Measurements from ENCODE around the gene RAPGEF1.

Gene RAPGEF1

DNA sequence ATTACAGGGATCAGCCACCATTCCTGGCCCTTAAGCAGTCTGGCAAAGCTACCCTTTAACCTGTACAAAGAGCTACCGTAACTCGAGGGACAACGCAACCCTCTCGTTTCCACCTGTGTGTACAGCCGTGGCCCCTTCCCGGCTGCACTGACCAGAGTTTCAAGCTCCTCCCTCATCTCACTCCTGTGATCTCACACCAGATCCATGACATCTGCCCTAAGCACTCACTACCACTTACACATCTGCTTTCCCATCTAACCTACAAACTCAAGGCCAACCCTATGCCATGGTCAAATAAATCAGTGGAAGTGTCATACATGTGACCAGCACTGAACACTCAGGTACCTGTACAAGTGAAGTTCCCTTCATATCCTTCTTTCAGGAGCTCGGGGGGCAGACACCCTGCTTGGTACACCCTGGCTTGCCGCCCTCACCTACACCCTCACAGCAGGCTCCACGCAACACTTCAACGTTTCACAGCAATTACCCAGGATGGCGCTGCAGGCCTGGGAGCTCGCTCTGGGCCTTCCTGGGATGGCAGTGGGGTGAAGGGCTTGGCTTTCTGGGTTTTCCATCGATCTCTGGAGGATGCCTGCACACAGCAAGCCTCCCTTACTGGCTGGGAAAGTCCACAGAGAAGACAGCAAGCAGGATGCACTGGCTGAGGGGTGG, 132.8 kb downstream of the RAPGEF1 start:
- H3K9me3 ChIP-seq (ENCODE audit: insufficient read depth, low read depth, low read length), result no peaks in the 10 kb centered on the region
- H3K27ac ChIP-seq (ENCODE audit: low read depth, low read length), result no peak overlapping the region
- H3K4me1 ChIP-seq (ENCODE audit: insufficient read depth, low read length), result peaks cover 27% of the 10 kb centered on the region
- H3K9ac ChIP-seq (ENCODE audit: low read depth, low read length), result no peak overlapping the region
- H3K4me3 ChIP-seq (ENCODE audit: low read length), result no peak overlapping the region
- WGBS, result 93% methylated on average over 13 of the region's 13 CpGs
- H3K36me3 ChIP-seq (ENCODE audit: insufficient read depth, low read length), result peaks cover 16% of the 10 kb centered on the region
- H3K27me3 ChIP-seq (ENCODE audit: insufficient read depth, low read length), result no peaks in the 10 kb centered on the region

DNA sequence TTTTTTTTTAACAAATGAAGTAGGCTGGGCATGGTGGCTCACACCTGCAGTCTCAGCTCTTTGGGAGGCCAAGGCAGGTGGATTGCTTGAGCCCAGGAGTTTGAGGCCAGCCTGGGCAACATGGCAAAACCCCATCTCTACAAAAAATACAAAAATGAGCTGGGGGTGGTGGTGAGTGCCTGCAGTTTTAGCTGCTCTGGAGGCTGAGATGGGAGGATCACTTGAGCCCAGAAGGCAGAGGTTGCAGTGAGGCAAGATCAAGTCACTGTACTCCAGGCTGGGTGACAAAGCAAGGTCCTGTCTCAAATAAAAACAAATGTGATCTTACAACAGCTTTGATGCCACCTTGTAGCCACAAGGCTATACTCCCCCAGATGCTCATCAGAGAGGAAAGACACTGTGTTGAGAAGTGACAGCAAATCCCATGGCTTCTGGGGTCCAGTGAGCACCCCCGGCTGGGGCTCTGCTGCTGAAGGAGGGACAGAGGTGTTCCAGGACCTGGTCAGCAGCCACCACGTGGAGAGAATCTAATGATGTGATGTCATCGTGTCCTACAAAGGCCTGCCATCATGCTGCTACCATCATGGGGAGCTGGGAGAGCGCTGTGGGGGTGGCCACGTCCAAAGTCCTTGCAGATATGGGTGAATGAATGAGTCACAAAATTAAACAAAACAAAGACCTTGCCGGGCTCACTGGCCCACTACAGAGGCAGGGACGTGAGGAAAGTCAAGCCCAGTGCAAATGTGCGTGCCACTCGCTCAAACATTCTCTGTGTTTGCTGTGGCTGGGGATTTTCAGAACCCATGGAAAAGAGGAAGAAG, 133.9 kb downstream of the RAPGEF1 start:
- Histone ChIP-seq H3K27me3 (ENCODE audit: insufficient read depth, low read length) (no peaks in the 10 kb centered on the region), H3K4me3 (ENCODE audit: low read length) (no peak overlapping the region), H3K27ac (ENCODE audit: low read depth, low read length) (no peak overlapping the region), H3K9me3 (ENCODE audit: insufficient read depth, low read depth, low read length) (no peaks in the 10 kb centered on the region), H3K4me1 (ENCODE audit: insufficient read depth, low read length) (peaks cover 27% of the 10 kb centered on the region), H3K36me3 (ENCODE audit: insufficient read depth, low read length) (peaks cover 18% of the 10 kb centered on the region), H3K9ac (ENCODE audit: low read depth, low read length) (no peak overlapping the region)
- 90% methylated on average over 9 of the region's 9 CpGs for WGBS

DNA sequence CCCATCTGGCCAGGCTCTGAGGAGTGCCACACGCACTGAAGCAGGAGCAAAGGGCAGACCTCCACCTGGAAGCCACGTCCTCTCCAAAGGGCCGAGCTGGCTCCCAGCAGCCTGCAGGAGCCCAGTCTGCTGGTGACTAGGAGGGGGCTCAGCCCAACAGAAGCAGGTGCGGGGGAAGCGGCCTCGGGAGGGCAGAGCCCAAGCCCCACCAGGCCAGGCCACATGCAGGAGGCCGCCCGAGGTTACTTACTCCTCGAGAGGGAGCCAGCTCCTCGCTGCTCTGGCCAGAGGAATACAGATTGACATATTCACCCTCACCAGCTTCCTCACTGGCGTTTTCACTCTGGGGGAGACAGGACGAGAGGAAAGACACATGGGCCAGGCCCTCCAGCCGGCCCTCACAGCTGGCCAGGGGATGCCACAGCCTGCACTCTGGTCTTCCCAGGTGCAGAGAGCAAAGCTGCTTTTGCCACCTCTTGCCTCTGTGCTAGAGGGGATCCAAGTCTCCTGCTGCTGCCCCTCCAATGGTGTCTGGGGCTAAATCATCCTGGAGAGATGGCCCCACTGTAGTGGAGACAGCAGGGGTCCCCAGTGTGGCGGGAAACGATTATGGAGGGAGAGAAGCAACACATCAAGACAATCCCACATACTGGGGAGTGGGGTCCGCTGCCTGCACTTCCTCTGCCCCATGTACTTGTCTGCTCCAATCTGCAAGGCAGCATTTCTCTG, 136.0 kb downstream of the RAPGEF1 start:
- H3K9me3 ChIP-seq (ENCODE audit: insufficient read depth, low read depth, low read length), result no peaks in the 10 kb centered on the region
- H3K27ac ChIP-seq (ENCODE audit: low read depth, low read length), result no peak overlapping the region
- no peak overlapping the region for H3K9ac ChIP-seq (ENCODE audit: low read depth, low read length)
- WGBS, result 85% methylated on average over 16 of the region's 16 CpGs
- H3K36me3 ChIP-seq (ENCODE audit: insufficient read depth, low read length), result peaks cover 20% of the 10 kb centered on the region
- H3K27me3 ChIP-seq (ENCODE audit: insufficient read depth, low read length), result no peaks in the 10 kb centered on the region
- no peak overlapping the region for H3K4me3 ChIP-seq (ENCODE audit: low read length)
- peaks cover 17% of the 10 kb centered on the region for H3K4me1 ChIP-seq (ENCODE audit: insufficient read depth, low read length)

DNA sequence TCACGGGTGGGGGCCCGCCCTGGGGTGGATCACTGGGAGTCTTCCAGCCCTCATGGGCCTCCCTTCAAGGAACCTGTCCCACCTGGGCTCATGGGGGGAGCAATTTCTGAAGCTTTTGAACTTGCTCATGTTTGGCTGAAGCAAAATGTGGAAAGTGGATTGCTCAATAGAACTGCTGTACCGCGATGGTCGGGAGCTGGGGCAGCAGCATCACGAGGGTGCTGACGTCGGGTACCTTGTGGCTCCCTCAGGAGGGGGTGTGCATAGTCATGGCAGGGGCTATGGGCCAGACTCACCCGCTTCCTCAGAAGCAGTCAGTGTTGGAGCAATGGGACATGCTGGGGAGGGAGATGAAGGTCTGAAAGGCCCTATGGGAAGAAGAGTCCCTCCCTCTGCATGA, 136.7 kb downstream of the RAPGEF1 start:
- no peak overlapping the region for H3K4me3 ChIP-seq (ENCODE audit: low read length)
- H3K9ac ChIP-seq (ENCODE audit: low read depth, low read length), result no peak overlapping the region
- no peak overlapping the region for H3K27ac ChIP-seq (ENCODE audit: low read depth, low read length)
- peaks cover 25% of the 10 kb centered on the region for H3K36me3 ChIP-seq (ENCODE audit: insufficient read depth, low read length)
- no peaks in the 10 kb centered on the region for H3K9me3 ChIP-seq (ENCODE audit: insufficient read depth, low read depth, low read length)
- WGBS, result 96% methylated on average over 9 of the region's 9 CpGs
- H3K4me1 ChIP-seq (ENCODE audit: insufficient read depth, low read length), result peaks cover 10% of the 10 kb centered on the region
- H3K27me3 ChIP-seq (ENCODE audit: insufficient read depth, low read length), result no peaks in the 10 kb centered on the region

DNA sequence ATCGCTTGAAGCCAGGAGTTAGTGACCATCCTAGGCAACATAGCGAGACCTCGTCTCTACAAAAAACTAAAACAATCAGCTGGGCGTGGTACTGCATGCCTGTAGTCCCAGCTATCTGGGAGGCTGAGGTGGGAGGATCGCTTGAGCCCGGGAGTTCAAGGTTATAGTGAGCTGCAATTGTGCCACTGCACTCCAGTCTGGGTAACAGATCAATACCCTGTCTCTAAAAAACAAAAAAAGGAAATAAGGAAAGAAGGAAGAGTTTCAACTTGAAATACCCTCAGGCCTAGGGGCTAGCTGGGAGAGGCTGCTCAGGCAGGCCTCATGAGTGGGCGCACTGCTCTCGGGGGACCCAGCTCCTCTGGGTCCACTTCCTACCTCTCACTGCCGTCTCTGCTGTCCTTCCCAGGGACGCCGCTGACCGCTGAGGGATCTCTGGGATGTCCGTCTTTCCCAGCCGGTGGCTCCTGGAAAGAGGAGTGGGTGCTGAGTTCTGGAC, 138.1 kb downstream of the RAPGEF1 start:
- H3K27ac ChIP-seq (ENCODE audit: low read depth, low read length), result no peak overlapping the region
- H3K36me3 ChIP-seq (ENCODE audit: insufficient read depth, low read length), result peaks cover 38% of the 10 kb centered on the region
- no peaks in the 10 kb centered on the region for H3K9me3 ChIP-seq (ENCODE audit: insufficient read depth, low read depth, low read length)
- no peak overlapping the region for H3K9ac ChIP-seq (ENCODE audit: low read depth, low read length)
- no peaks in the 10 kb centered on the region for H3K27me3 ChIP-seq (ENCODE audit: insufficient read depth, low read length)
- WGBS, result 90% methylated on average over 14 of the region's 14 CpGs
- no peaks in the 10 kb centered on the region for H3K4me1 ChIP-seq (ENCODE audit: insufficient read depth, low read length)
- H3K4me3 ChIP-seq (ENCODE audit: low read length), result no peak overlapping the region

DNA sequence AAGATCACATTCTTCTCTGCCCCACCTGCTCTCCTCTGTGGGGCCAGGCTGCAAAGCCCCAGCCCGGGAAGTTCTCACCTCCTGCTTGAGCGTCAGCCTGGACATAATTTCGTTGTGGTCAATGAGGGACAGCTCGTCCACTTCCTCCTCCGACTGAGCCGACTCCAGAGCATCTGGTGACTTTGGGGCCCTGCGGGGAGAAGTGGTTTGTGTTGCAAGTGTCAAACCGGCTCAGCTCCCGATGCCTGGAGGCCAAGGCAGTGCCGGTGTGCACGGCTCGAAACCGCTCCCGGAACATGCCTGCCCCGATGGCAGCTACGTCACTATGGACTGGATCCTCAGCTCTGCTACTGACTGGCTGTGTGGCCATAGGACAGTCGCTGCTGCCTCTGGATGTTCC, 141.8 kb downstream of the RAPGEF1 start:
- 94% methylated on average over 17 of the region's 17 CpGs for WGBS

DNA sequence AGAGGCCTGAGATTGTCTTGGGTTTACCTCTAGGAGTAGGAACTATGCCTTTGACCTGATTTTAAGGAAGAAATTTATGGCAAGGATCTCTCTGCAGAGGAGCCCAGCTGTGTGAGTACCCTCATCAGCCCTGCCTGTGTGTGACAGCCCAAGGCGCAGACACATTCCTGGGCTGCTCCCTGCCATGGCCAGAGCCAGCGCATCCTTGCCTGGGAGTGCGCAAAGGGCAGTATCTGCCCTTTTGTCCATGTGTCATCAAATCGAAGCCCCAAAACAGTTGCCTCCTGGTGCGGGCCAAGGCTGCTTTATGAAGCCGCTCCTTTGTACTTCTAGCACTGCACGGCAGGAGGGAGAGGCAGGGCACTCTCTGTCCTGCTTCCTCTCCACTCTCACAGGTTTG, 142.6 kb downstream of the RAPGEF1 start:
- H3K36me3 ChIP-seq (ENCODE audit: insufficient read depth, low read length), result peaks cover 61% of the 10 kb centered on the region
- no peak overlapping the region for H3K27ac ChIP-seq (ENCODE audit: low read depth, low read length)
- H3K9ac ChIP-seq (ENCODE audit: low read depth, low read length), result no peak overlapping the region
- no peaks in the 10 kb centered on the region for H3K4me1 ChIP-seq (ENCODE audit: insufficient read depth, low read length)
- H3K9me3 ChIP-seq (ENCODE audit: insufficient read depth, low read depth, low read length), result no peaks in the 10 kb centered on the region
- H3K27me3 ChIP-seq (ENCODE audit: insufficient read depth, low read length), result no peaks in the 10 kb centered on the region
- WGBS, result 93% methylated on average over 7 of the region's 7 CpGs
- no peak overlapping the region for H3K4me3 ChIP-seq (ENCODE audit: low read length)

More for the DNA sequence above, 141.8 kb downstream of the RAPGEF1 start:
- peaks cover 63% of the 10 kb centered on the region for H3K36me3 ChIP-seq (ENCODE audit: insufficient read depth, low read length)
- no peak overlapping the region for H3K4me3 ChIP-seq (ENCODE audit: low read length)
- H3K27me3 ChIP-seq (ENCODE audit: insufficient read depth, low read length), result no peaks in the 10 kb centered on the region
- H3K4me1 ChIP-seq (ENCODE audit: insufficient read depth, low read length), result no peaks in the 10 kb centered on the region
- no peak overlapping the region for H3K9ac ChIP-seq (ENCODE audit: low read depth, low read length)
- no peaks in the 10 kb centered on the region for H3K9me3 ChIP-seq (ENCODE audit: insufficient read depth, low read depth, low read length)
- H3K27ac ChIP-seq (ENCODE audit: low read depth, low read length), result no peak overlapping the region

DNA sequence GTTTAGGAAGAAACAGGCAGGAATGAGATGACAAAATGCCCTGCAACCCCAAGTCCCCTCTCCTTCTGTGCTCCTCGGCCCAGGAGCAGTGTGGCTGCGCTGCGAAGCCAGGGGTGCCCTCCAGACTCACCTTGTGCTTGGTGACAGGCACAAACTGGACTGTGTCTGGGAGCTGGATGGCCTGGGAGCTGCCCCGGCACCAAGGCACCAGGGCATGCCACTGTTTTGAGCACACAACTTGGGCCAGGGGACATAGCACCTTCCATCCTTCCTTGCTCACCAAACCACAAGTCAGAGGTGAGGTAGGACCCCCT, 143.5 kb downstream of the RAPGEF1 start:
- Histone ChIP-seq H3K36me3 (ENCODE audit: insufficient read depth, low read length) (peaks cover 58% of the 10 kb centered on the region), H3K27me3 (ENCODE audit: insufficient read depth, low read length) (no peaks in the 10 kb centered on the region), H3K9ac (ENCODE audit: low read depth, low read length) (no peak overlapping the region), H3K4me3 (ENCODE audit: low read length) (no peak overlapping the region), H3K9me3 (ENCODE audit: insufficient read depth, low read depth, low read length) (no peaks in the 10 kb centered on the region), H3K27ac (ENCODE audit: low read depth, low read length) (no peak overlapping the region), H3K4me1 (ENCODE audit: insufficient read depth, low read length) (no peaks in the 10 kb centered on the region)
- 94% methylated on average over 4 of the region's 4 CpGs for WGBS

DNA sequence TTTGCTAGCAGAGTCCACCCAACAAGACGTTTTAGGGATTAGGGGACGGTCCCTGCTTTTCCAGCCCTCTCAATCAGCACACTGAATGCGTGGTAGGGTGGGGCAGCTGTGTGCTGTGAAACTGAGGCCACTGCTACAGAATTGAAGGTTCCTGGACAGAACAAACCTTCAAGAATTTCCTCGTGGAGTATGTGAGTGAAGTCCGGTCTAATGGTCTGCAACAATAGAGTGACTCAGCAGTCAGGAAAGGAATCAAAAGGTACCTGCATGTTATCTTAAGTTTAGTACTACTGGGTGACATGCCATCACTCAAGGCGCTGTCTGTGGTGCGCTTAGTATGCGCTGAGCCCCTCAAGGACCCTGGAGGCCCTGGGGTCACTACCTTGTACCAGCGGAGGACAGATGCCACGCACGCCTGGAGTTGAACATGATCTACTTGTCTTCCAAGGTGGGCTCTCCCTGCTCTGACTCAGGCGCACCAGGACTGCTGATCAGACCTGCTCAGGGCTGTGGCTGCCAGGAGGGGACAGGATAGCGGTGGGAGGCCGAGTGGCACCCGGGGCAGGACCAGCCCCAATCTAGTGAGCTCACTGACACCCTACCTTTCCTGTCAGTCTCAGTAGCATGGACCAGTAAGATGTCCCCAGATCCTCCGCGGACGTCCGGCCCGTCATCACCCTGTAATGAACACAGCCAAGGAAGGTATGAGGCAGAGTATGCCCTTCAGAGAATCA, 144.0 kb downstream of the RAPGEF1 start:
- Histone ChIP-seq H3K9ac (ENCODE audit: low read depth, low read length) (no peak overlapping the region), H3K36me3 (ENCODE audit: insufficient read depth, low read length) (peaks cover 54% of the 10 kb centered on the region)
- WGBS, result 93% methylated on average over 20 of the region's 20 CpGs

DNA sequence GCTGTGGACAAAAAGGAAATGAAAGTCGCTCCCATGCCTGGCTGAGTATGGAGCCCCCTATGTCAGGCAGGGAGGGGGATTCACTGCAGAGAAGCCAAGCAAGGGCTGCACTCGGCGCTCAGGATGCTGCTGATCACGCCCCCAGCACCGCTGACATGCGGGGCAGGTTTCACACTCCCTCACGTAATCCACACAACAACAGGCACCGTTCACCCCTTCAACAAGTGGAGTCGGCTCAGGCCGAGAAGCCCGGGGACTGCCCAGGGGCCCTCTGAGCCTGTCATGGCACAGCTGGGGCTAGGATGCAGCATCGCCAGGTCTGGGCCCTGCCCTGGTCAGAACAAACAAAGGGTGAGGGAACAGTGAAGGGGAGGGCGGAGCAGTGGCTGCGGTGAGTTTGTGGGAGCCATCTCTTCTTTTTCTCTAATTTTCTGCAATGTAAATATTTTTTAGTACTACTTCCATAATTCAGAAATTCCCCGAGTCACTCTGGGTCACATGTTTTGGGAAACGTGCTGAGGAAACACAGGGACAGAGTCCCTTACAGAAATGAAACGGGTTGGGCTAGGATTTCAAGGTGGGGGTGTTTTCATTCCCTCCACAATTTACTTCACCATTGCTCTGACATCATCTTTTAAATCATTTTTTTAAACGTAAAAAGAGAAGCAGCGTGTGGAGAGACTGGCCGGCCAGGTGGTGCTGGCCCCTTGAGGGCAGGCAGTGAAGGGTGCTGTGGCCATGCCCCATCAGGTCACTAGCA, 144.8 kb downstream of the RAPGEF1 start:
- Histone ChIP-seq H3K27me3 (ENCODE audit: insufficient read depth, low read length) (no peaks in the 10 kb centered on the region), H3K4me1 (ENCODE audit: insufficient read depth, low read length) (no peaks in the 10 kb centered on the region), H3K36me3 (ENCODE audit: insufficient read depth, low read length) (peaks cover 55% of the 10 kb centered on the region), H3K9ac (ENCODE audit: low read depth, low read length) (no peak overlapping the region), H3K4me3 (ENCODE audit: low read length) (no peak overlapping the region), H3K9me3 (ENCODE audit: insufficient read depth, low read depth, low read length) (no peaks in the 10 kb centered on the region), H3K27ac (ENCODE audit: low read depth, low read length) (no peak overlapping the region)
- WGBS, result 91% methylated on average over 19 of the region's 20 CpGs

More for the DNA sequence above, 144.0 kb downstream of the RAPGEF1 start:
- Histone ChIP-seq H3K4me3 (ENCODE audit: low read length) (no peak overlapping the region), H3K27me3 (ENCODE audit: insufficient read depth, low read length) (no peaks in the 10 kb centered on the region), H3K27ac (ENCODE audit: low read depth, low read length) (no peak overlapping the region), H3K9me3 (ENCODE audit: insufficient read depth, low read depth, low read length) (no peaks in the 10 kb centered on the region), H3K4me1 (ENCODE audit: insufficient read depth, low read length) (no peaks in the 10 kb centered on the region)

Data from HUES64 (cell line).